Sigmoid colon (tissue), 7 donors: ENCODE results near the gene MYRIP. TPM values are rescaled to one million over a fixed set of nuclear protein-coding genes. Genes with fewer than 3 reads are reported as not detected.

ENCODE experiments used
- DNase-seq: peaks from one replicate; pipeline ENCODE4 v3.0.0-alpha.2; 2019
- H3K27ac ChIP-seq, 4 donors: fragments of 200-600 bp; sonication (generic); one replicate each; pipeline ENCODE4 v1.5.1; 2016 to 2019; ENCODE audit warnings: mild to moderate bottlenecking in 1 of 4
- H3K27me3 ChIP-seq, 3 donors: fragments of 200-600 bp; sonication (generic); one replicate each; pipeline ENCODE4 v1.5.1; 2019; ENCODE audit warnings: mild to moderate bottlenecking in 1 of 3
- H3K36me3 ChIP-seq, 4 donors: fragments of 200-600 bp; sonication (generic); one replicate each; pipeline ENCODE4 v1.5.1; 2016 to 2019
- H3K4me1 ChIP-seq, 4 donors: fragments of 200-600 bp; sonication (generic); one replicate each; pipeline ENCODE4 v1.5.1; 2017 to 2019
- H3K4me3 ChIP-seq, 4 donors: fragments of 200-600 bp; sonication (generic); one replicate each; pipeline ENCODE4 v1.5.1; 2017 to 2019; ENCODE audit warnings: mild to moderate bottlenecking in 2 of 4, moderate library complexity in 1 of 4
- H3K9me3 ChIP-seq, 4 donors: fragments of 200-600 bp in 3 of 4; sonication (generic) in 3 of 4; one replicate each; pipeline versions ENCODE4 v1.5.1 to v1.6.1; 2013 to 2019
- EP300 ChIP-seq, 4 donors: sonication (generic); formaldehyde crosslinking; IDR thresholded peaks; one replicate each; pipeline ENCODE4 v1.6.1; 2017; ENCODE audit warnings: antibody characterized with exemption in 4 of 4
- POLR2A ChIP-seq, 2 donors: fragments of 450-650 bp; IDR thresholded peaks; one replicate each; pipeline ENCODE4 v1.6.1; 2016; ENCODE audit warnings: antibody characterized with exemption in 2 of 2, mild to moderate bottlenecking in 2 of 2, moderate library complexity in 2 of 2
- POLR2AphosphoS5 ChIP-seq, 4 donors: sonication (generic); formaldehyde crosslinking; IDR thresholded peaks; one replicate each; pipeline ENCODE4 v1.6.1; 2017; ENCODE audit warnings: antibody characterized with exemption in 4 of 4
- WGBS, 2 donors: extraction: QIAGEN DNeasy Blood & Tissue Kit; methylation state at CpG; one replicate each; pipeline ENCODE4 v1.1.7; 2013; 5-methylcytosine and 5-hydroxymethylcytosine counted together
- intact Hi-C: fragments of 100-400 bp; cut with DNase I; formaldehyde crosslinking; loops from one replicate; pipeline ENCODE4 v1.15.1; 2023
- polyA plus RNA-seq, 3 donors: library from polyadenylated mRNA; stranded (reverse); fragments of 200-250 nt; gene quantifications; one replicate each; pipeline ENCODE4 v1.2.3, GENCODE V29; 2013
- total RNA-seq, 4 donors: library from RNA; depleted of rRNA; stranded (reverse); fragments of >200 nt; gene quantifications; one replicate each; pipeline ENCODE4 v1.1.0, GENCODE V29; 2016
- TF ChIP-seq, protein P1 (sequence below), 4 experiments: fragments of 450-650 bp in 3 of 4; fragments of 200-600 bp in 1 of 4; IDR thresholded peaks; one replicate each; pipeline ENCODE4 v1.5.1; 2016 to 2019; ENCODE audit warnings: antibody characterized with exemption in 4 of 4, mild to moderate bottlenecking in 3 of 4, moderate library complexity in 2 of 4
- donor health status: healthy with polysubstance abuse.
- donor health status: Bipolar disorder and iron deficiency.
- donor health status: healthy.

Gene MYRIP
- total and polyA plus RNA-seq, 7 donors, result 2.2 to 5.5 (median 4.2) TPM

DNA sequence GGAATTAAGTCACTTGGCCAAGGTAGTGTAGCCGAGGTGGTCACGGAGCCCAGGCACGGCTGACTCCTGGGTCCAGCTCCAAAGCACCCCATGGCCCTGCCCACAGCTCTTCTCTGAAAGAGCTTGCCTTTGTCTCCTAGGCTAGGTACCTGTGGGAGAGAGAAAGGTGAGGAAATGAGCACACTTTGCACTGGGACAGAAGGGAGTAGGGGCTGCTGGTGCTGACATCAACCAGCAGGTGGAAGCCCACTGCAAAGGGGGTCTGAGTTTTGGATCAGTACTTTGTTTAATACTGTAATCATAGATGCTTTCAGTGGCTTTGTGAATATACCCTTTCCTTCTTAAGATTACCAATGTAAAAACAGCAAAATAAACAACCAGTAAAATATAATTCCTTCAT, 371.8 kb downstream of the MYRIP start:
- no peaks in the 10 kb centered on the region for H3K36me3 ChIP-seq
- 95 to 96% methylated on average over 3 of the region's 3 CpGs for WGBS, 2 donors
- no peaks in the 10 kb centered on the region for H3K9me3 ChIP-seq
- H3K4me1 ChIP-seq, result peaks cover 0 to 6% (median 0%) of the 10 kb centered on the region in 4 donors
- H3K27ac ChIP-seq, result no peak overlapping the region
- intact Hi-C loops, result no loop called here
- no peak overlapping the region for H3K4me3 ChIP-seq
- TF ChIP-seq, protein P1, sequence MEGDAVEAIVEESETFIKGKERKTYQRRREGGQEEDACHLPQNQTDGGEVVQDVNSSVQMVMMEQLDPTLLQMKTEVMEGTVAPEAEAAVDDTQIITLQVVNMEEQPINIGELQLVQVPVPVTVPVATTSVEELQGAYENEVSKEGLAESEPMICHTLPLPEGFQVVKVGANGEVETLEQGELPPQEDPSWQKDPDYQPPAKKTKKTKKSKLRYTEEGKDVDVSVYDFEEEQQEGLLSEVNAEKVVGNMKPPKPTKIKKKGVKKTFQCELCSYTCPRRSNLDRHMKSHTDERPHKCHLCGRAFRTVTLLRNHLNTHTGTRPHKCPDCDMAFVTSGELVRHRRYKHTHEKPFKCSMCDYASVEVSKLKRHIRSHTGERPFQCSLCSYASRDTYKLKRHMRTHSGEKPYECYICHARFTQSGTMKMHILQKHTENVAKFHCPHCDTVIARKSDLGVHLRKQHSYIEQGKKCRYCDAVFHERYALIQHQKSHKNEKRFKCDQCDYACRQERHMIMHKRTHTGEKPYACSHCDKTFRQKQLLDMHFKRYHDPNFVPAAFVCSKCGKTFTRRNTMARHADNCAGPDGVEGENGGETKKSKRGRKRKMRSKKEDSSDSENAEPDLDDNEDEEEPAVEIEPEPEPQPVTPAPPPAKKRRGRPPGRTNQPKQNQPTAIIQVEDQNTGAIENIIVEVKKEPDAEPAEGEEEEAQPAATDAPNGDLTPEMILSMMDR (IDR thresholded peaks at IDR 0.05), result no peak
- no peak for TF ChIP-seq EP300 (IDR thresholded peaks at IDR 0.05)
- TF ChIP-seq POLR2AphosphoS5 (IDR thresholded peaks at IDR 0.05), result no peak
- TF ChIP-seq POLR2A (IDR thresholded peaks at IDR 0.05), result no peak
- DNase-seq, result no peak
- no peaks in the 10 kb centered on the region for H3K27me3 ChIP-seq

DNA sequence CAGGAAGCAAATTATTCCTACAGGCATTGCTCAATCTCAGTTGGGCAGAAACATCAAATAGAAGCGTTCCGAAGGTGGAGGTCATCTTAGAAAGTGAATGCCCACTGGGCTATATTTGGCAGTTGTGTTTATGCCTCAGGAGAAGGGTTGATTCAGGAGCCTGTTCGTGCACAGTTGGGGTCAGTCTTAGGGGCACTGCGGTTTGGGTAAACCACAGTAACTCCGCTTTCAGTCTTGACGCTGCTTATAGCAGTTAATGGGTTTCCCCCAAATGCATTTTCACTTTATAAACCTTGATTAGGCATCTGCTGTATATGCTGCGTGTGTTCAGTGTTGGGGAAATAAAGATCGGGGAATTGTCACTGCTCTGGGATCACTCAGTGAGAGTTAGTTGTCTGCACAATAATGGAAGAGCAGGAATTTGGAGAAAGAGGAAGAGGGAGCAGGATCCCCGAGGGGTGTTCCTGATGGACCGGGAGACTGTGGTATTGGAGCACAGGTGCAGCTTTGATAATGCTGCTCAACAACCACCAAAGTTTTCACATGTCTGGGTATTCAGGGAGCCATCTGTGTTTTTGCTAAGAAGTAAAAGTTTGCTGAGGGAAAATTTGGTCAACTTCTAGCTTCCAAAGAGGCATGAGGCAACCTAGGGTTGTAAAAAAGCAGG, 375.8 kb downstream of the MYRIP start:
- Histone ChIP-seq H3K4me1 (no peaks in the 10 kb centered on the region), H3K9me3 (no peaks in the 10 kb centered on the region), H3K36me3 (no peaks in the 10 kb centered on the region), H3K27me3 (no peaks in the 10 kb centered on the region), H3K4me3 (no peak overlapping the region), H3K27ac (no peak overlapping the region)
- intact Hi-C loops, result no loop called here
- TF ChIP-seq, protein P1 (IDR thresholded peaks at IDR 0.05), result no peak
- TF ChIP-seq EP300 (IDR thresholded peaks at IDR 0.05), result no peak
- TF ChIP-seq POLR2A (IDR thresholded peaks at IDR 0.05), result no peak
- no peak for TF ChIP-seq POLR2AphosphoS5 (IDR thresholded peaks at IDR 0.05)
- WGBS, 2 donors, result 68 to 77% methylated on average over 10 of the region's 10 CpGs
- DNase-seq, result no peak

DNA sequence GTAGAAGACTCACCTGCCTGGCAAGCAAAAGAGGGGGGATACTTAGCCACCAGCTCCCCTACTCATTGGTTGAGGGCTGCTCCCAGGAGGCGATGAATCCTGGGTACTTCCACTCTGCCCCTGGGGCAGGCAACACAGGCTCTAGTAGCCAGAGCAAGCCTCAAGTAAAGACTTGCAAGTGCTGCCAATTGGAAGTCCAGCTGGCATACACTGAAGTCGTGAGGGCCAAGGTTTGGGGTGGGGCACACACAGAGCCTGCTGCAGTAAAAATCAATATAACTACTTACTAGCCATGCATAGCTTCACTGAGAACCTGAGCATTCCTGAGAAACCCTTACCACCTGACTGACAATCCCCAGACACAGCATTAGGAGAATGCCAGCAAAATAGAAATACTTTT, 377.1 kb downstream of the MYRIP start:
- intact Hi-C loops, result no loop called here
- WGBS, 2 donors, result 48 to 78% methylated on average over 2 of the region's 2 CpGs
- Histone ChIP-seq H3K27me3 (no peaks in the 10 kb centered on the region), H3K4me1 (no peaks in the 10 kb centered on the region), H3K4me3 (no peak overlapping the region), H3K9me3 (no peaks in the 10 kb centered on the region), H3K27ac (no peak overlapping the region), H3K36me3 (no peaks in the 10 kb centered on the region)
- no peak for DNase-seq
- TF ChIP-seq, protein P1 (IDR thresholded peaks at IDR 0.05), result no peak
- no peak for TF ChIP-seq POLR2AphosphoS5 (IDR thresholded peaks at IDR 0.05)
- TF ChIP-seq POLR2A (IDR thresholded peaks at IDR 0.05), result no peak
- TF ChIP-seq EP300 (IDR thresholded peaks at IDR 0.05), result no peak

DNA sequence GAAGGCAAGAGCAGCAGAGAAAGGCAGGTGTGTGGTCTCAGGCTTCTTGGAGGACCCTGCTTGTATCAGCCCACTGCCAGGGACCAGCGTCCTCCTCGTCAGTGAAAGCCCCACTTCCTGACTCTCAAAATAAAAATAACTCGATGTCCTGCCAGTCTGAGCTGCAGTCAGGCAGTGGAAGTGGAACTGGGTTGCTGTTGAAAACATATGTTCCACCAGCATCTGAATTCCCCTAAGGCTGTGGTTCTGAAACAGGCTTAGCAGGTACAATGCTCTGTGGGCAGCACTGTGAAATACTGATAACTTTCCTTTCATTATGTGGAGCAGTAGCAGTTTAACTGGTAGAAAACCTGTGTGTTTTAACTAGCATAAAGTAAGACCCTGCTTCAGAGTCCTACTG, 378.5 kb downstream of the MYRIP start:
- H3K36me3 ChIP-seq, result no peaks in the 10 kb centered on the region
- intact Hi-C loops, result no loop called here
- H3K27me3 ChIP-seq, result no peaks in the 10 kb centered on the region
- no peak for DNase-seq
- no peaks in the 10 kb centered on the region for H3K4me1 ChIP-seq
- H3K4me3 ChIP-seq, result no peak overlapping the region
- TF ChIP-seq, protein P1 (IDR thresholded peaks at IDR 0.05), result no peak
- TF ChIP-seq POLR2A (IDR thresholded peaks at IDR 0.05), result no peak
- no peak for TF ChIP-seq POLR2AphosphoS5 (IDR thresholded peaks at IDR 0.05)
- TF ChIP-seq EP300 (IDR thresholded peaks at IDR 0.05), result no peak
- no peak overlapping the region for H3K27ac ChIP-seq
- no peaks in the 10 kb centered on the region for H3K9me3 ChIP-seq
- WGBS, 2 donors, result 44 to 78% methylated on average over 3 of the region's 3 CpGs

DNA sequence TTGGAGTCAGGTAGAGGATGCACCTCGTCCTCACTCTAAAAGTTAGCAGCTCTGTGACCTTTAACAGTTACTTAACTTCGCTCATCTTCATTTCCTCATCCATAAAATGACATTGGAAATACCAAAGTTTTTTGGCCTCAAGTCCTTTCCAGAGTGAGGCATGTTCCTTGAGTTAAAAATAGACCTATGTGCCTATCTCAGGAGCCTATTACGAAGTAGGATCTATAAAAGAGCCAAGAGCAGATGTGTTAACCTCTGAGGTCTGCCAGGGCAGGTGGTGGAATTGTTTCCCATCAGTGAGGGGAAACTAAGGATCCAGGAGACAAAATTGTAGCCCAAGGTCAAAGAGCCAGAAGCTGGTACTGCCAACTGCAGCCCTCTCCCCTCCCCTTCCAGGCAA, 379.7 kb downstream of the MYRIP start:
- intact Hi-C loops, result no loop called here
- Histone ChIP-seq H3K9me3 (no peaks in the 10 kb centered on the region), H3K4me1 (no peaks in the 10 kb centered on the region), H3K27ac (no peak overlapping the region), H3K27me3 (no peaks in the 10 kb centered on the region), H3K36me3 (no peaks in the 10 kb centered on the region), H3K4me3 (no peak overlapping the region)
- 90 to 92% methylated on average over 3 of the region's 3 CpGs for whole genome bisulfite sequencing, 2 donors
- DNase-seq, result no peak
- no peak for TF ChIP-seq EP300 (IDR thresholded peaks at IDR 0.05)
- TF ChIP-seq, protein P1 (IDR thresholded peaks at IDR 0.05), result no peak
- TF ChIP-seq POLR2A (IDR thresholded peaks at IDR 0.05), result no peak
- no peak for TF ChIP-seq POLR2AphosphoS5 (IDR thresholded peaks at IDR 0.05)
